HG02970 (cell line): ENCODE results near the gene EEF1A2.
"Not testable (repeated sequence)": the region's sequence is repeated elsewhere in the genome, so short reads cannot be mapped to it uniquely, and the experiment has no call there.

Experiments used
- ATAC-seq: cut with Tn5 transposase; IDR thresholded peaks from one replicate; pipeline ENCODE4 v1.9.1; 2021; ENCODE audit warnings: mild to moderate bottlenecking, moderate library complexity, moderate number of reproducible peaks; ENCODE audit not compliant: unreplicated experiment, low FRiP score

EEF1A2 gene

GRCh38 chr20:63521602-63522001 lies 22.7 kb upstream of the EEF1A2 start:
- ATAC-seq, result no peak

GRCh38 chr20:63520934-63521601 lies 22.2 kb upstream of the EEF1A2 start:
- ATAC-seq, result peak; percentile 18

- ATAC-seq, result peak; percentile 79
Observed at GRCh38 chr20:63520504-63520933, 21.6 kb upstream of the EEF1A2 start, which contains the start of gene PPDPF. Gene PPDPF, plus strand, starts transcription at chr20:63520765. Its CDS starts 544 bp downstream, at chr20:63521309.

- ATAC-seq, result peak; percentile 37
Observed at GRCh38 chr20:63519668-63520503, 21.0 kb upstream of the EEF1A2 start.

- no peak for ATAC-seq
Observed at GRCh38 chr20:63518946-63519667, 20.2 kb upstream of the EEF1A2 start.

GRCh38 chr20:63518351-63518861 lies 19.5 kb upstream of the EEF1A2 start:
- no peak for ATAC-seq

GRCh38 chr20:63517376-63518309 lies 18.8 kb upstream of the EEF1A2 start:
- ATAC-seq, result no peak

GRCh38 chr20:63514520-63514919 lies 15.6 kb upstream of the EEF1A2 start:
- ATAC-seq, result not testable (repeated sequence)

GRCh38 chr20:63513207-63513606 lies 14.3 kb upstream of the EEF1A2 start:
- ATAC-seq, result no peak

- no peak for ATAC-seq
Observed at GRCh38 chr20:63509088-63509564, 10.2 kb upstream of the EEF1A2 start.

GRCh38 chr20:63508072-63508768 lies 9.3 kb upstream of the EEF1A2 start:
- no peak for ATAC-seq

- ATAC-seq, result no peak
Observed at GRCh38 chr20:63507083-63507743, 8.3 kb upstream of the EEF1A2 start.

GRCh38 chr20:63505723-63506122 lies 6.8 kb upstream of the EEF1A2 start:
- no peak for ATAC-seq

GRCh38 chr20:63505281-63505680 lies 6.4 kb upstream of the EEF1A2 start:
- no peak for ATAC-seq

GRCh38 chr20:63504642-63505041 lies 5.8 kb upstream of the EEF1A2 start:
- no peak for ATAC-seq

- ATAC-seq, result no peak
Observed at GRCh38 chr20:63503524-63503923, 4.6 kb upstream of the EEF1A2 start.

- ATAC-seq, result no peak
Observed at GRCh38 chr20:63502671-63503172, 3.8 kb upstream of the EEF1A2 start.
